GM19463 (cell line): ENCODE data around the gene IRS1.

Experiments
- ATAC-seq: cut with Tn5 transposase; IDR thresholded peaks from one replicate; pipeline ENCODE4 v1.9.1; 2021; ENCODE audit warnings: mild to moderate bottlenecking, moderate library complexity; ENCODE audit not compliant: unreplicated experiment

The IRS1 gene

DNA sequence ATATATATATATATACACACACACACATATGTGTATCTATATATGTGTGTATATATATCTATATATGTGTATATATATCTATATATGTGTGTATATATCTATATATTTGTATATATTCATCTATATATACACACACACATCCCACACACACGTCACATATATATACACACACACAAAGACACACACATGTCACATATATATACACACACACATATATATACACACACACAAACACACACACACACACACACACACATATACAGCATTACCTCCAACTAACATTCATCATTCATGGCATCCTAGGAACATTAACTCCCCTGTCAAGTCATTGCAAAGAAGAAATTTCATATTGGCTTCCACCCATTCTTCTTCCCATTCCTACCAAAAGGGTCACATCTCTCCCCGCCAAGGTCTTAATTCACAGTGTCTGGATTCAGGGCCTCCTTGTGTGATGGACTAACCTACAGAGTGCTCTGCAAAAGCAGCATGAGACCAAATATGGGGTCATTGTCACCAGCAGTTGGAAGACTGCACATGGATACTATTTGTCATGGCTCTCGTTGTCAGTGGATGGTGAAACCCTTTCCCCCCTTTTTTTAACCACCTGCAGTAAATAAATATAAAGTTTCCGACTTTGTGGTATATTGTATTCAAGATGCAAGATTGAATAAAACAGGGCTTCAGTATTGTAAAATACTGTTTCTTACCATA is 67.0 kb downstream of the IRS1 start:
- no peak for ATAC-seq

DNA sequence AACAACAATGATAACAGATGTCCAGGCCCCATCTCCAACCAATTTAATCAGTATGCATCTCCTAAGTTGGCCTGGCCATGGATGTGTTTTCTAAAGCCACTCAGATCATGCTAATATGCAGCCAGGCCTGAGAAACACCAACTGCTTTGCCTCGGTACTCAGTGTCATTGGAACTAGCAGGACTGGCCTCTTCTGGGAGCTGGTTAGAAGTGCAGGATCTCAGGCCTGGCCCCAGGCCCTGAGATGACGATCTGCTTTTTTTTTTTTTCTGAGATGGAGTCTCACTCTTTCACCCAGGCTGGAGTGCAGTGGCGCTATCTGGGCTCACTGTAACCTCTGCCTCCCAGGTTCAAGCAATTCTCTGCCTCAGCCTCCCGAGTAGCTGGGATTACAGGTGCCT is 69.1 kb downstream of the IRS1 start:
- ATAC-seq: no peak

DNA sequence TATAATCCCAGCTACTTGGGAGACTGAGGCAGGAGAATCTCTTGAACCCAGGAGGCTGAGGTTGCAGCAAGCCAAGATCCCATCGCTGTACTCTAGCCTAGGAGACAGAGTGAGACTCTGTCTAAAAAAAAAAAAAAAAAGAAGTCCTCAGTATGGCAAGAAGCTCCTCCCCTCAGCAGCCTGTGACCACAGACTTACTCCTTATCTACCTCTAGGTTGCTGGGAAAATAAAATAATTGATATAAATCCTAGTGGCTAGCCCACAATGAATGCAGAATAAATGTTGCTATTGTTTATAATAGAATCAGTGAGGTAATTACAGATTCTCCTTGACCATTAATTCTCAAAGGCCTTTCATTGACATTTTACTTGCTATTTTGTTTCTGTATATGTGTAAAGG is 70.6 kb downstream of the IRS1 start:
- ATAC-seq: no peak

DNA sequence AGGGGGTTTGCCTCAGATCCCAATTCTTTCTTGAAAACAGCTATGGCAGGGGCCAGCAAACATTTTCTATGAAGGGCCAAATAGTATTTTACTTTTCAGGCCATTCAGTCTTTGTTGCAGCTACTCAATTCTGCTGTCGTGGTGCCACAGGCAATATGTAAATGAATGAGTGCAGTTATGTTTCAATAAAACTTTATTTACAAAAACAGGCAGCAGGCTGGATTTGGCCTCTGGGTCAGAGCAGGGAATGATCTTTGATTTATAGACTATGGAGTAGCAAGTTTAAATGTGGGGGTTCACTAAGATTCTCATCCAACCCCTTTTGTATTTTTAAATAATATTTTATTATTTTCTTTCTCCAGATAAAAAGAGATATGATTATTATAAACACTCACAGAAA is 72.4 kb downstream of the IRS1 start:
- no peak for ATAC-seq

DNA sequence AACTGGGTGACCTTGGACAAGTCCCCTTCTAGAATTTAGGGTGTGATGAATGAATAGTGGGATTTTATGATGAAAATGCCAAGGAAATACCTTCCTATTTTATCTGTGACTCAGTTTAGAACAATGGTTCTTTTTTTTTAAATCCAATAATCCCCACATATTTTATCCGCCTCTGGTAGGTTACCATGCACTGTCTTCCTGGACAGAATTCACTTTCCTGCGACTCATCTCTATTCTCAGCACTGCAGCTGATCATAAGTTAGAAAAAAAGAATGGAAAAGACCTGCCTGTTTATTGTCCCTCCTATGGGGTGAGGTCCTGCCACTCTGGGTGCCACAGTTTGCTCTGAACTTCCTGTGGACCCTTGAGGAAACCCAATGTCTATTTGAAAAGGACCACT is 73.1 kb downstream of the IRS1 start:
- no peak for ATAC-seq

DNA sequence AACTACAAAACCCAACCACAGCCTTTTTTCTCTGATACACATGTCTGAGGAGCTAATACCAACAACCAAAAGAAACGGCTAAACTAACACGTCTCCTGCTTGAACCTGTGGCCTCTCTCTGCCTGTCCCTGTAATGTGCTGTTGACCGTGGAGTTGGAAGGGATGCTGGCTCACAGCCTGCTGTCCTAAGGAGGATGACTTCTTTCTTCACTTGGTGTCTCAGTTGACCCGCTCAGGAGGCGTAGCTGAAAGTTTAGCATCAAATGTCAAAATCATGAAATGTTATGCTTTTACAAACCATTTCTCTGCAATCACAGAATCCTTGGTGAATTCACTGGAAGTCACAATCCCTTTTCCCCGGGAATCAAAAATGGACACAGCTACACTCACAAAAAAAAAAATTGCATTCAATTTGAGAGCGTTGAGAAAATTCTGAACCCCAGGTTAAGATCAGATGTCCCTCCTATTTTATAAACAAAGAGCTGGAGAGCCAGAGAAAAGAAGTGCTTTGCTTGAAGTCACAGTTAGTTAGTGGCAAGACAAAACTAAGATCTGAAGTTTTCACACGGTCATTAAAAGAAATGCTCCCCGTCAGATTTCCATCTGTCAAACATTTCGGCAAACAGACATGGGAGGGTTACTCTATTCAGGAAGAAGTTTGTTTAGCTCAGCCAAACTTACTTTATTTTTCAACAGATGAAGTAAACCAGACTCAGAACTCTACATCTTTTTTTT is 74.3 kb downstream of the IRS1 start:
- no peak for ATAC-seq

DNA sequence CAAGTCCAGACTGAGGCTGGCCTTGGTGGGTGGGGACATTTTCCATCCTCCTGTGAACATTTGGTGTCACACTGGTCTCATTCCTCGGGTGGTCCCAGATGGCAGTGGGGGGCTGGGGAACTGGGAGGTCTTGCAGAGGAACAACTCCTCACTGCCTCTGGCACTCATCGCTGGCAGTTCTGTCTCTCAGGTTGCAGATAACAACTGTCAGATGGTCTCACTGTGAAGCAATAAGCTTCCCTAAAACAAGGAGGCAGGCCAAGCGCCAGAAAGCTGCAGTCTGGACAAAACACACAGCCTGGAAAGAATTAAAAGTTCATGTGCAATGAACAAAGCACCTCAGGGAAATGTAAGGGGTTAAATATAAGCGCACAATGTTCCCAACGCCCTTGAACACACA is 78.1 kb downstream of the IRS1 start:
- ATAC-seq: no peak

DNA sequence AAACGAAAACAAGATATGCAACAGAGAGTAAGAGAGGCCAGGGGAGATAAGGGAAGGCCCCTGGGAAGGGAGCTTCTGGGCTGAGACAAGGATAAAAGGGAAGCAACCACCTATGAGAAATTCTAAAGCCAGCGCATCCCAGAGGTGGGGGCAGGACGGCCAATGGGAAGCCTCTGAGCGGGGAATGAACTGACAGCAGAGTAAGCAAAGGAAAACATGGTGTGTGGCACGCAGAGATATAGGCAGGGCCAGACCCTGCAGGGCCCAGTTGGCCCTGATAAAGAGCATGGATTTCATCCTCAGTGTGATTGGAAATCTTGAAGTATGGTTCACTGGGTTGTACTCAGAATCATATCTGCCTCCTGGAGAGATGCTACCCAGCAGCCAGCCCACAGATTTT is 78.7 kb downstream of the IRS1 start:
- no peak for ATAC-seq

DNA sequence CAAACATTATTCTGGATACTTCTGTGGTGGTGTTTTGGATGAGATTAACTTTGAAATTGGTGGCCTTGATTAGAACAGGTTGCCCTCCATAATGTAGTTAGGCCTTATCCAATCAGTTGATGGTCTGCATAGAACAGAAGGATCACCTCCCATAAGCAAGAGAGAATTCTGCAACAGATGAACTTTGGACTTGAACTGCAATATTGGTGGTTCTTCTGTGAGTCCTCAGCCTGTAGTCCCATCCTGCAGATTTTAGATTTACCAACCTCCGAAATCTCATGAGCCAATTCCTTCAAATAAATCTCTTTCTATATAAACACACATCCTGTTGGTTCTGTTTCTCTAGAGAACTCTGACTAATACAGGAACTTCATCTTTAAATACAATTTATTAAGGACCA is 81.9 kb downstream of the IRS1 start:
- ATAC-seq: no peak

DNA sequence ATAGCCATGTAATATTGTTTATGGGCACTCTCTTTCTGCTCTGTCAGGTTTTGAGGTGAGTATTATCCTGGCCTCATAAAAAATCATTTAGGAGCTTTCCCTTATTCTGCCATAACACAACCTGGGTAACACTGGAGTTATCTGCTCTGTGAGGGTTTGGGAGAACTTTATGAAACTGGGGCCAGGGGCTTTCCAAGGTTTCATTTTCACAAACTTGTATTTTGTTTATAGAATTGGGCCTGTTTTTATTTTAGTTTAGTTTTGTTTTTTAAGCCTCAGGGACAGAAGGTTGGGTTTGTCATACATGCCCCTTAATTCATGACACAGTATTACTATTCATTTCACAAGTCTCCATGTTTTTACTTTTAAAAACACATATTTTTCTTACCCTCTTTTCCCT is 83.5 kb downstream of the IRS1 start:
- peak; percentile 66 for ATAC-seq

DNA sequence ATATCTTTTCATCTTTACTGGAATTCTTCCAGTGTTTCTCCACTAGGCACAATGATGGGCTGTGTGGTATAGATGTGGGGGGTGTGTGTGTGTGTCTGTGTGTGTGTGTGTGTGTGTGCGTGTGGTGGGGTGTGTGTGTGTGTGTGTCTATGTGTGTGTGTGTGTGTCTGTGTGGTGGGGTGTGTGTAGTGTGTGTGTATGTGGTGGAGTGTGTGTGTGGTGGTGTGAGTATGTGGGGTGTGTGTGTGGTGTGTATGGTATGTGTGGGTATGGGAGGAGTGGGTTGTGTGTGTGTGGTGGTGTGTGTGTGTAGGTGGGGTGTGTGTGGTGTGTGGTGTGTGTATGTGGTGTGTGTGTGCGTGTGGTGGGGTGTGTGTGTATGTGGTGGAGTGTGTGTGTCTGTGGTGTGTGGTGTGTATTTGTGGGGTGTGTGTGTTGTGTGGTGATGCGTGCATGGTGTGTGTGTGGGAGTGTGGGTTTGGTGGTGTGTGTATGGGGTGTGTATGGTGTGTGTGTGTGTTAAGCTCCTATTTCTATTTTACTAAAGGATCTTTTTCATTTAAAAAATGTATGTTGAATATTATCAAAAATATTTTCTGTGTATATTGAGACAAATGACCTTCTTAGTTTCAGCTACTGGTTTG is 84.2 kb downstream of the IRS1 start:
- ATAC-seq: no peak

DNA sequence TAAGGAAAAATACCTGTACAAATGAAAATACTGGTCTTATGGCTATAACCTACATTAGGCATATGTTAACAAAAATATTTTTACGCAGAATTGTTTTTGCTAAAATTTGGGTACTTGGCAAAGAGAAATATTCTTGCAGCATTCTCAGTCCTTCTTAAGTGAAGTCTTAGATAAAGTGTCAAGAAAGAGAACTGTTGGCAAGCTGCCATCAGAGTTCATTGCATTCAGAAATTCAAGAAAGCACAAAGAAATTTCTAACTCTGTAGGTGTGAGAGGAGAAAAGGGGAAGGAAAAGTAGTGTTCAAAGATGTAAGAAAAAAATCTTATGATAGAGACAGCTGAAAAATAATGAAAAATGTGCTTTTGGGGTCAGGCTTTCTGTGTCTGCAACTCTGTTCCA is 86.7 kb downstream of the IRS1 start:
- ATAC-seq: no peak

DNA sequence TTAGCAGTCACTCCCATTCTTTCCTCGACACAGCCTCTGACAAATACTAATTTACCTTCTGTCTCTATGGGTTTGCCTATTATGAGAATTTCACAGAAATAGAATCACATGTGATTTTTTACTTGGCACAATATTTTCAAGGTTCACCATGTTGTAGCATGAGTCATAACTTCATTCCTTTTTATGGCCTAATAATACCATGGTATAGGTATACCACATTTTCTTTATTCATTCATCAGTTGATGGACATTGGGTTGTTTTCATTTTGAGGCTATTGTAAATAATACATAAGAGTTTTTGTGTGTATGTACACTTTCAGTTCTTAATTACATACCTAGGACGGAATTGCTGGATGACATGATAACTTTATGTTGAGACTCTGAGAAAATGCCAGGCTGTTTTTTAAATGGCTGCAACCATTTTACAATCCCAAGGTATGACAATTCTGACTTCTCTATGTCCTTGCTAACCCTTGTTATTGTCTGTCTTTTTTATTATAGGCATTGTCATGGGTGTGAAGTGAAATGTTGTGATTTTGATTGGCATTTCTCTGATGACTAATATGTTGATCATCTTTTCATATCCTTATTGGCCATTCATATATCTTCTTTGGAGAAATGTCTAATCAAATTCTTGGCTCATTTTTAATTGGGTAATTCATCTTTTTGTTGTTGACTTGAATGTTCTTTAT is 87.9 kb downstream of the IRS1 start:
- no peak for ATAC-seq

DNA sequence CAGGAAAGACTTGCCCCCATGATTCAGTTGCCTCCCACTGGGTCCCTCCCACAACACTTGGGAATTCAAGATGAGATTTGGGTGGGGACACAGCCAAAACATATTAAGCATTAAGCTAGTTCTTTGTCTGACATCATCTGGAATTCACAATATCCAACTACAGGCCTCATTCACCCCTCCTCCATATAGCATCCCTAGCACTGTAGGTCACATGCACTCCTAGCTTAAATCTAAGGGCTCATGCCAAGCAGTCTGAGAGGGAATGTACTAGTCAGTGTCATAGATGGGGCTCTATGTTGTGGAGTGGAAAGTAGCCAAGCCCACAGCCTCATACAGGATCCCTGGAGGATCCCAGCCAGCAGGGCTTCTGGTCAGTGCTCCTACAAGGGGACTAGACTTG is 92.1 kb downstream of the IRS1 start:
- no peak for ATAC-seq

DNA sequence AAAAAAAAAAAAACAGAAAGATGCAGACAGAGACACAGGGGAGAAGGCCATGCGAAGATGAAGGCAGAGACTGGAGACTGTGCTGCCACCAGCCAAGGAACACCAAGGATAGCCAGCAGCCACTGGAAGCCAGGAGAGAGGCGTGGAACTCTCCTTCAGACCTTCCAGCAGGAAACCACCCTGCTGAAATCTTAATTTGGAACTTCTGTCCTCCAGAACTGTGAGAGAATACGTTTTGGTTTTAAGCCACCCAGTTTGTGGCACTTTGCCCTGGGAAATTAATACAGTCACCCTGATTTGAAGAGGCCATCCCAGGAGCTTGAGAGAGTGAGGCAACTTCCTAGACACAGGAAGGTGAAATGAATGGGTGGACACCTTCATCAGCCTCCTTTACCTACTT is 93.7 kb downstream of the IRS1 start:
- ATAC-seq: no peak

DNA sequence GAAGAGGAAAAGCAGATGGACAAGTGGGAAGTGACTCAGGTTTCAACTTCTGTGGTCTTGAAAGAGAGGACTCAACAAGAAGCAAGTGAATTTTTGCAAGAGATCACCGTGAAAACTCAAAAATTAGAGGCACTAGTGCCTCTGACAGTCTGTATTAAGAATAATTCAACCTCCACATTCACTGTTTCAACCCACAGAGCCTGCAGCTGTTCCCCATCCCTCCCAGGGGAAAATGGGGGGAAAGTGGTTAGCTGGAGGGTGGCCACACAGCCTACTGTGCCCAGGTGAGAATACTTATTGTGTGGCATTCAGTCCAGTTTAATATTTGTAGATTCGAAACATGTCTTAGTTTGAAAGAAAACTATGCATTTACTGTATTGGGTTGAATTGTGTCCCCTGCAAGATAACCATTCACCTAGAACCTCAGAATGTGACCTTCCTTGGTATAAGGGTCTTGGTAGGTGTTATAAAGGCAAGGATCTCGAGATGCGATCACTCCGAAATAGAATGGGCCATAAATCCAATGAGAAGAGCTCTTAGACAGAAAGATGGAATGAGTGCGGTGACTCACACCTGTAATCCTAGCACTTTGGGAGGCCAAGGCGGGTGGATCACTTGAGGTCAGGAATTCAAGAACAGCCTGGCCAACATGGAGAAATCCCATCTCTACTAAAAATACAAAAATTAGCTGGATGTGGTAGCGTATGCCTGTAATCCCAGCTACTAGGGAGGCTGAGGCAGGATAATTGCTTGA is 94.3 kb downstream of the IRS1 start:
- no peak for ATAC-seq

DNA sequence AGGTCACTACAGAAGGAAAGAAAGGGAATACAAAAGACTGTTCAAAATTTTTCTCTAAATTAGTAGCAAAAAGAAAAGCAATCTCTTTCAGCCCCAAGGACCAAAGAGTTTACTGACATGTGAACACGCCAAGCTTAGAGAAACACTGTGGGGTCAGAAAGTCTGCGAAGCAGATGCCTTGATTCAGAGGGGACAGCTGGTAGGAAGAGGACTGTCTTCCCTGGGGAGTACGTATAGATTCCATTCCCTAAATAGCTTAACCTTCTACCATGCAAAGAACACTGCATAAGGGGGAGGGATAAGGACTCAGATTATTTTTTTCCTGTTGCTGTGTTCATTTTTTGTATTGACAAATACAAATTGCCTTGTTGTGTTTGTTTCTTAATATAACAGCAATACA is 96.1 kb downstream of the IRS1 start:
- no peak for ATAC-seq

DNA sequence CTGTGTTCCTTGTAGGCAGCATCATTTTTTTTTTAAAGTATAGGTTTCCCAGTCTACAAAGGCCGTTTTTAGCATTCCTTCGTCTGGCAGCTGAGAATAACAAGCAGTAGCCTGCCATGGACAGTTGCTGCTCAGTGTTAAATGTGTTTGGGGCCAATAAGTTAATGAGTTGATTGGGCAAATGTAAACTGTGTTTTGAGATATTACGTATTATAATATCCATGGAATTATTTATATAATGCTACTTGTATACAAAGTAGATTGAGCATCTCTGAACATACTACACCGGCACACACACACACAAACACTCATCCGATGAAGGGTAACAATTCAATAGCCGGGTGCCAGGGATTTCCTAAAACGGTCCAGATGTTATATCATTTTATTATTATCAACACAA is 97.2 kb downstream of the IRS1 start:
- ATAC-seq: no peak

DNA sequence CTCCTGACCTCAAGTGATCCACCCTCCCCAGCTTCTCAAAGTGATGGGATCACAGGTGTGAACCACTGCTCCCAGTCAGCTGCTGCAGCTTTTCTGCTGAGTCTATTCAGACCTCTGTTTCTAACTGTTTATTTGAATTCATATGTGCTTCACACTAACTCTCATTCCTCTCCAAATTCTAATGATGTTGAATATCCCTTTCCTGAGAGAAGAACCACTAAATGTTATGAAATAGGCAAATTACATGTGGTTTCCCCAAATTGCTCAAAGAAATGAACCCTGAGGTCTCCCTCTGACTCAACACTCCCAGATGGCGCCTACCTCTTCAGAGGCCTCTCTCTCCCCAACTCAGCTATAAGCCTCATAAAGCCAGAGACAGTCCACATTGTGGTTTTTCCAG is 98.6 kb downstream of the IRS1 start:
- peak; percentile 83 for ATAC-seq

DNA sequence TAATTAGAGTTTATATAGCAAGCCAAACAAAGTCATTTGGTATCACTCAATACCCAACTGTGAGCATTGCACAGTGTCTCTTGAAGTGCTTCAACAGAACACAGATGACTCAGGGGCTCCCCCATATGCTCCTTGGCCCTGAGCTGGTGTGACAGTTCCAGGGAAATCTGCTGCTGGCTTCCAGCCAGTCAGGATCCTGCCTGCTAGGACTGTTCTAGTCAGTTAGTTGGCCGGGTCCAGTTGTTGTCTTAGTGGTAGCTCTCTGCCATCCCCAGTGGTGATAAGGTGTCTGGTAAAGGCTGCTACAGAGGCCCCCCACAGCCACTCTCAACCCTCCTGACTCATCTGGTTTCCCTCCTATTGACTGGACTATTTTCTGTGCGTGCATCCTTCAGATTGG is 100.3 kb downstream of the IRS1 start:
- ATAC-seq: no peak

DNA sequence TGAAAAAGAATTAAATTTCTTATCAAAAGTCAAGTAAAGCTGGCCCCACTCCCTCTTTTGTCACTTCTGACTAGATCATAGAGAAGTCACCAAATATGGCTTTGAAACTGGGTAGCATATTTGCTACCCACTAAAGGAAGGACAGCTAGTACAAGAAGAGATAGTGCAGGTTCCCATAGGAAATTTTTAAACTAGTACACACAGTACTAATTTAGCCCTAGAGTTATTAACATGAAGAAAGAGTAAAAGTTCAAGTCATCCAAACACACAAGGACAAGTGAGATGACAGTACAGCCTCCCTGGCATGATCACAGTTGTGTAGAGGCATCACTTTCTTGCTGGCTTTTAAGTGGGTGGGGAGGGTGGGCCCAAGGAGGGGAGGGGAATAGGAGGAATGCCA is 100.9 kb downstream of the IRS1 start:
- no peak for ATAC-seq
